ENCODE results near the gene FRMD5.
"Not testable (repeated sequence)": the region's sequence is repeated elsewhere in the genome, so short reads cannot be mapped to it uniquely, and the experiment has no call there.

Gene FRMD5

GRCh38 chr15:43887901-43888300, 307.2 kb downstream of the FRMD5 start:
- no peak for DNase-seq (ENCODE audit: low read depth)

- DNase-seq (ENCODE audit: low read depth), result no peak
These were observed 308.5 kb downstream of the FRMD5 start for GRCh38 chr15:43886558-43886957.

- no peak for DNase-seq (ENCODE audit: low read depth)
These were observed 311.5 kb downstream of the FRMD5 start for GRCh38 chr15:43883571-43883970.

GRCh38 chr15:43881944-43882343, 313.1 kb downstream of the FRMD5 start:
- DNase-seq (ENCODE audit: low read depth), result no peak

GRCh38 chr15:43881245-43881644, 313.8 kb downstream of the FRMD5 start:
- no peak for DNase-seq (ENCODE audit: low read depth)

GRCh38 chr15:43880406-43881194, 314.5 kb downstream of the FRMD5 start:
- DNase-seq (ENCODE audit: low read depth), result no peak

GRCh38 chr15:43879386-43880355, 315.4 kb downstream of the FRMD5 start:
- DNase-seq (ENCODE audit: low read depth), result no peak

GRCh38 chr15:43878446-43878845, 316.6 kb downstream of the FRMD5 start:
- no peak for DNase-seq (ENCODE audit: low read depth)

- no peak for DNase-seq (ENCODE audit: low read depth)
These were observed 317.7 kb downstream of the FRMD5 start for GRCh38 chr15:43877371-43877770.

GRCh38 chr15:43876872-43877271, 318.2 kb downstream of the FRMD5 start:
- DNase-seq (ENCODE audit: low read depth), result no peak

GRCh38 chr15:43873651-43874050, 321.4 kb downstream of the FRMD5 start:
- DNase-seq (ENCODE audit: low read depth), result no peak

GRCh38 chr15:43872416-43873020, 322.6 kb downstream of the FRMD5 start:
- no peak for DNase-seq (ENCODE audit: low read depth)

GRCh38 chr15:43871835-43872234, 323.2 kb downstream of the FRMD5 start:
- no peak for DNase-seq (ENCODE audit: low read depth)

- no peak for DNase-seq (ENCODE audit: low read depth)
These were observed 326.7 kb downstream of the FRMD5 start for GRCh38 chr15:43868406-43868805.

GRCh38 chr15:43867096-43867495, 328.0 kb downstream of the FRMD5 start:
- no peak for DNase-seq (ENCODE audit: low read depth)

GRCh38 chr15:43866636-43867035, 328.4 kb downstream of the FRMD5 start:
- DNase-seq (ENCODE audit: low read depth), result not testable (repeated sequence)

GRCh38 chr15:43859546-43859945, 335.5 kb downstream of the FRMD5 start:
- no peak for DNase-seq (ENCODE audit: low read depth)

- DNase-seq (ENCODE audit: low read depth), result no peak
These were observed 340.3 kb downstream of the FRMD5 start for GRCh38 chr15:43854801-43855200.

GRCh38 chr15:43852607-43853006, 342.5 kb downstream of the FRMD5 start:
- DNase-seq (ENCODE audit: low read depth), result no peak

GRCh38 chr15:43851251-43851650, 343.8 kb downstream of the FRMD5 start:
- DNase-seq (ENCODE audit: low read depth), result no peak

GRCh38 chr15:43845421-43845820, 349.6 kb downstream of the FRMD5 start:
- DNase-seq (ENCODE audit: low read depth), result no peak

GRCh38 chr15:43832485-43832884, 362.6 kb downstream of the FRMD5 start:
- not testable (repeated sequence) for DNase-seq (ENCODE audit: low read depth)

Data from activated T-cell treated with anti-CD3 and anti-CD28 coated beads for 1 hour (primary cell).